PC-3 (cell line): Measurements from ENCODE around the gene PAPOLB.
"Not testable (repeated sequence)": the region's sequence is repeated elsewhere in the genome, so short reads cannot be mapped to it uniquely, and the experiment has no call there.

Source experiments
- CTCF ChIP-seq: fragments of 300-600 bp; sonication (generic); conservative IDR thresholded peaks from 2 replicates; pipeline ENCODE4 v1.5.1; 2017; ENCODE audit warnings: antibody characterized with exemption, low read depth, mild to moderate bottlenecking, low read length
- EZH2 ChIP-seq: fragments of 300-600 bp; sonication (generic); IDR thresholded peaks from one replicate; pipeline ENCODE4 v1.6.1; 2017; ENCODE audit warnings: antibody characterized with exemption, mild to moderate bottlenecking, low read length; ENCODE audit not compliant: unreplicated experiment
- EZH2phosphoT487 ChIP-seq: fragments of 300-600 bp; sonication (generic); IDR thresholded peaks from 2 replicates; pipeline ENCODE4 v1.6.1; 2018; ENCODE audit warnings: mild to moderate bottlenecking, antibody characterized with exemption, low read length, borderline replicate concordance

GRCh38 chr7:4893188-4893587 is 31.4 kb upstream of the PAPOLB start:
- TF ChIP-seq CTCF, EZH2, EZH2phosphoT487: not testable (repeated sequence)
